GM19025 (cell line): ENCODE data around the gene TYR.
"Not testable (repeated sequence)": the region's sequence is repeated elsewhere in the genome, so short reads cannot be mapped to it uniquely, and the experiment has no call there.

Experiments
- ATAC-seq: cut with Tn5 transposase; IDR thresholded peaks from one replicate; pipeline ENCODE4 v1.9.1; 2021; ENCODE audit warnings: mild to moderate bottlenecking, low read depth, moderate library complexity; ENCODE audit not compliant: unreplicated experiment

TYR gene

DNA sequence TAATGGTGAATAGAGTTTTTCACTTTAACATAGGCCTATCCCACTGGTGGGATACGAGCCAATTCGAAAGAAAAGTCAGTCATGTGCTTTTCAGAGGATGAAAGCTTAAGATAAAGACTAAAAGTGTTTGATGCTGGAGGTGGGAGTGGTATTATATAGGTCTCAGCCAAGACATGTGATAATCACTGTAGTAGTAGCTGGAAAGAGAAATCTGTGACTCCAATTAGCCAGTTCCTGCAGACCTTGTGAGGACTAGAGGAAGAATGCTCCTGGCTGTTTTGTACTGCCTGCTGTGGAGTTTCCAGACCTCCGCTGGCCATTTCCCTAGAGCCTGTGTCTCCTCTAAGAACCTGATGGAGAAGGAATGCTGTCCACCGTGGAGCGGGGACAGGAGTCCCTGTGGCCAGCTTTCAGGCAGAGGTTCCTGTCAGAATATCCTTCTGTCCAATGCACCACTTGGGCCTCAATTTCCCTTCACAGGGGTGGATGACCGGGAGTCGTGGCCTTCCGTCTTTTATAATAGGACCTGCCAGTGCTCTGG lies at the start of gene TYR:
Gene TYR, plus strand, starts transcription at position 185 of the 541 bp plus-strand sequence. Its CDS starts 79 bp downstream, at position 264.
- no peak for ATAC-seq

DNA sequence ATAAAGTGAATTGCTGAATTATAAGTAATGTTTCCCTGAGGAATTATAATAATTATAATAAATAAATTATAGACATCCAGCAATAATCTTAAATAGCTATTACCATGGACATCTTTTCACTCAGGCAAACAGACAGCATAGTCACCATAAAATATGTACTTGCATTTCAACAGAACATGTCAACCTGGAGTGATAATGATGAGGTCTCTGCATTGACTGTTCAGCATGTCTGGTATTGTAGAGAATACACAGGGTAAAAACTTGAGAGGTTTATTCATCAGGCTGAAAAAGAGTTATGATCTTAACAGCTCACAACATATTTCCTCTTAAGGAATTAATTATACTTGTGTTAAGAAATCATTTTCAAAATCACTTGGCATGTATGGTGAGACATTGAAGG lies 41.1 kb upstream of the TYR start:
- no peak for ATAC-seq

DNA sequence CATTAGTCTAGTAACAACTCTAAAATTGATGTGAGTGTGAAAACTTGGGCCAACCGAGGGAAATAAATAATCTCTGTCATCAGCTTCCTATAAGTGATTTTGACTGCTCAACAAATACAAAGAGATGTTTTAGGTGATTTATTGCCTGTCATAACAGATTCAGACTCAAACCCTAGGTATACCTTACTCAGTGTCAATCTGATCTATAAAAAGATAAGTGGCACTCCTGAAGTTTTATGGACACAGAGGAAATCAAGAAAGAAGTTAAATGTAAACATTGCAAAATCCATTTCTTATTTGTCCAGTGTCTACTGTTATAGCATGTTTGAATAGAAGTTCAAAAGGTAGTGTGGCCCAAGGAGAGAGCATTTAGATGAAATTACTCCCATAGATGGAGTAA lies 30.4 kb upstream of the TYR start:
- ATAC-seq = no peak

DNA sequence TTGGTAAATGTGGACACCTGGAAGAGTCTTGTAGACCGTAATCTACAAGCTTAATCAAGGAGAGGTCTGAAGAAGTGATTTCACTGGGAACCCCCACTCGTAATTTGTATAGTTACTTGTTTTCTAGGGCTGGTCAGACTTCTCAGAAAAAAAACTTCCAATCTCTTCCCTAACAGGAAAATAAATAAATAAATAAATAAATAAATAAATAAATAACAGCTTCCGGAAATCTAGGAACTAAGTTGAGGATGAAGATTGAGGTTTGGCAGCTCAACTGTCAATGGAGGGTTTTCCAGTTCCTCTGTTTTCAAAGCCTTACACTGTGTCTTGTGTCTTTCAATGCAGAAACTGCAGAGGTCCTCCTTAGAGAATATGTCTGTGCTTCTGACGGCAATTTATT lies 17.7 kb upstream of the TYR start:
- ATAC-seq = no peak

DNA sequence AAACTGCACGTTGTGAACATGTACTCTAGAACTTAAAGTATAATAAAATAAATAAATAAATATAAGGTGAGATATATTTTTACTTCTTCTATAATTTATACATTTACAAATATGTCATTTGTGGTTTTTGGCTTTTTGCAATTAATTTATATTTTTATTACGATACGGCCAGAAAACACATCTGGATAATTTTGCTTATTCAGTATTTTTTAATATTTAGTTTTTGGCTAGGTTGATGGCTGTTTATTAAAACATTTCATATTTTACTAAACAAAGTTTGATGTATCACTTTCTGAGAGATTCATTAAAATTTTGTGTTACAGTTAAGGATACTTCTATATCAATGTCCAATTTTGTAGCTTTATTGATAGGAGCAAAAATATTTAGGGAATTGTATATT lies 15.7 kb upstream of the TYR start:
- ATAC-seq = no peak

DNA sequence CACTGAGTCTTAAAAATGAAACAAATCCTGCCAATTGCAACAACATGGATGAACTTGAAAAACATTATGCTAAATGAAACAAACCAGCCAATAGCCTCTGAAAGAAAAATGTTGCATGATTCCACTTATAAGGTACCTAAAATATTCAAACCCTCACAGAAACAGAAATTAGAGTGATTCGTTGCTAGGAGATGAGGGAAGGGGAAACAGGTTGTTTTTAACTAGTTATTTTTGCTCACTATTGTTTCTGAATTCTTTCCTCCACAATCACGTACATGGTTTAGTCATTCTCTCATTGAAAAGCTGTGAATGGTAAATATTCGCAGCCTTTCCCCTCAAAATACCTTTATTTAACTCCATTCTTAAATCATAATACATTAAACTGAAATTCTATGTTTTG lies 14.0 kb upstream of the TYR start:
- no peak for ATAC-seq

DNA sequence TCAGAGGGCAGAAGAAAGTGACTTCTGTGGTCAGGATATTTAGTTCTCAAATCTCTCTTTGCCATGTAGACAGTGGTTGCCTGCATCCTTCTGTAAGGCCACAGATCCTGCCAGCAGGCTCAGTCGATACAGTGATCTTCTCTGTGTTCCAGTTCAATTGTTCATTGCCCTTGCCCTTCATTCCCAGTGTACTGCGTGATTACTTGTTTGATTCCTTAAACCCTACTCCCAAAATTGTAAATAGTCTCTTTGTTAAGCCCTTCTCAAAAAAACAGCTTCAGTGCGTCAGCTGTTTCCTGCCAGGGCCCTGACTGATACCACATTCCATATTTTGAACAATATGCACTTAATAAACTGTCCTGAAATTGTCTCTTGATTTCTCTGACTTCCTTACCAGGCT lies 9.3 kb upstream of the TYR start:
- ATAC-seq = no peak

DNA sequence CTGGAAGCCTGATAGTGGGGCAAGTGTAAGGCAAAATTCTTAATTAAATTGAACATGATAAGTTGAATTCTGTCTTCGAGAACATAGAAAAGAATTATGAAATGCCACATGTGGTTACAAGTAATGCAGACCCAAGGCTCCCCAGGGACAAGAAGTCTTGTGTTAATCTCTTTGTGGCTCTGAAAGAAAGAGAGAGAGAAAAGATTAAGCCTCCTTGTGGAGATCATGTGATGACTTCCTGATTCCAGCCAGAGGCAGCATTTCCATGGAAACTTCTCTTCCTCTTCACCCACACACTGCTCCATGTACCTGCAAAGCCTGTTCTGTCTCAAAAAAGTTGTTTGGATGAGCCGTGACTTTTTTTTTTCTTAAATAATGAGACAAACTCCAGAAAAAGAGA lies 1.9 kb upstream of the TYR start:
- ATAC-seq = no peak

DNA sequence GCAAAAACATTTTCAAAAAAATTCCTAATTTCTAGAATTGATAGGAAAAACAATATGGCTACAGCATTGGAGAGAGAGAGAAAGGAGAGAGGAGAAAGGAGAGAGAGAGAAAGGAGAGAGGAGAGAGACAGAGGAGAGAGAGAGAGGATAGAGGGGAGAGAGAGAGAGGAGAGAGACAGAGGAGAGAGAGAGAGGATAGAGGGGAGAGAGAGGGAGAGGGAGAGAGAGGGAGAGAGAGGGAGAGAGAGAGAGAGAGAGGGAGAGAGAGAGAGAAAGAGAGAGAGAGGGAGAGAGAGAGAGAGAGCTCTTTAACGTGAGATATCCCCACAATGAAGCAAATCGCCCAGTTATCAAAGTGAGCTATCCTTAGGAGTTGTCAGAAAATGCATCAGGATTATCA lies 737 bp upstream of the TYR start:
- no peak for ATAC-seq

DNA sequence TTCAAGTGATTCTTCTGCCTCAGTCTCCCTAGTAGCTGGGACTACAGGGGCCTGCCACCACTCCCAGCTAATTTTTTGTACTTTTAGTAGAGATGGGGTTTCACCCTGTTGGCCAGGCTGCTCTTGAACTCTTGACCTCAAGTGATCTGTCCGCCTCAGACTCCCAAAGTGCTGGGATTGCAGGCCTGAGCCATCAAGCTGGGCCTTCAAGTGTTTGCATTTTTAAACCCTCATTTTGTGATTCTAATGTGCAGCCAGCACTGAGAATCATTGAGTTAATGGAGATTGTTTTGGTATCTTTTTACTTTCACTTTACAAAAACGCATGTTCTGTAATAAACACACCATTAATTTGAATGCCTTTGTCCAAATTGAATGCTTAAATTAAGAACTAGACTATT lies 3.4 kb downstream of the TYR start:
- no peak for ATAC-seq

DNA sequence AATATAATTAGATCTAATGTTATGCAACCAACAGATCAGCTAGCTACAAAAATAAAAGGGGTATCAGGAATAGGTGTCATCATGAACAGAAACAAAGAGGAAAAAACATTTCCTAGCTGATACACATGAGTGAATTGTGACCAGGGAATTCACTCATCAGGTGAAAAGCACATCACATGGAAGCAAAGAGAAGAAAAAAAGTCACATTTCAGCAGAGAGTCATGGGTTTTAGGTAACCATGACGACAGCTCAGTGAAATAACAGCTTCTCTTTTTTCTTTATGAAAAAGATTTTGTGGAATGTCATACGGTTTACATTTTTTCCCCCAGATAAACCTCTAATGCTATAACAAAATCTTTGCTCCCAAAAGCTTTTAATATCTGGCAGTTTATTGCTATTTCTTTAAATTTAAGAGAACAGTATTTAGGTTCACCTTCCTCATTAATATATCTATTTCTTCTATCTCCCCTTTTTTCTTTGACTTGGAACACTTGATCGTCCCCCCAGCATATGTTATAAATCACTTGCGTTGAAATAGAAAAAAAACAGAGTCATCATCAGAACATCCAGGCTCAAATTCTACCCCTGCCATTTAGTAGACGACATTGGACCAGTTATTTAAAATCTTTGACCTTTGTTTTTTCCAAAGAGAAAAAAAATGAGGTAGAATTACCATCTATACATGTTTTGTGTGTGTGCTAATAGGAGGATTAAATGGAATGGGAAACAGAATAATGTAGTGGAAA lies 5.3 kb downstream of the TYR start:
- ATAC-seq = no peak

DNA sequence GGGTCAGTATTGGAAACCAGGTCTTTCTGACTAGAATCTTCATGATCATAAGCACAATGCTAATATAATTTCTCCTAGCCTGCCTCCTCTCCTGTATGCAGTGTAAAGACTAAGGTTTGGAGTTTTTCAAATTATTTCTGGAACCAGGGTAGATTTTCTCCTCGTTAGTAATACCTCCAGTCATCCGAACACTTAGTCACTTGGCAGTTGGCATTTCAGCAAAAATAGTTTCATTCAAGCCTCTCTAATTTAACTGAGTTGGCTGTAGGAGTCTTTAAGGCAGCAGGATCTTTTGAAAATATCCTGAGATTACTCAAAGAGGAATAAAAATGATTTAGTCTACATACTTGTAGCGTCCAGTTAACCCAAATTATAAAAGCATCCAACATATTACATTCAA lies 6.3 kb downstream of the TYR start:
- ATAC-seq = no peak

DNA sequence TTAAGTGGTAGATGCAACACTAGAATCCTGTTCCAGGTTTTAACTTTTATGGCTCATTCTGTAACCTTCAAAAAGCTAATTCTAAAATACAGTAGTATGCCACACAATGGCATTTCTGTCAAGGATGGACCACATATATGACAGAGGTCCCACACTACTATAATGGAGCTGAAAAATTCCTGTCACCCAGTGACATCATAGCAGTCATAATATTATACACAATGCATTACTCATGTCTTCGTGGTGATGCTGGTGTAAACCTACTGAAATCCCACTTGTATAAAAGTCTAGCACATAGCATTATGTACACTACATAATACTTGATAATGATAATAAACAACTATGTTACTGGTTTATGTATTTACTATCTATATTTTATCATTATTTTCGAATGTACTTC lies 12.1 kb downstream of the TYR start:
- no peak for ATAC-seq

DNA sequence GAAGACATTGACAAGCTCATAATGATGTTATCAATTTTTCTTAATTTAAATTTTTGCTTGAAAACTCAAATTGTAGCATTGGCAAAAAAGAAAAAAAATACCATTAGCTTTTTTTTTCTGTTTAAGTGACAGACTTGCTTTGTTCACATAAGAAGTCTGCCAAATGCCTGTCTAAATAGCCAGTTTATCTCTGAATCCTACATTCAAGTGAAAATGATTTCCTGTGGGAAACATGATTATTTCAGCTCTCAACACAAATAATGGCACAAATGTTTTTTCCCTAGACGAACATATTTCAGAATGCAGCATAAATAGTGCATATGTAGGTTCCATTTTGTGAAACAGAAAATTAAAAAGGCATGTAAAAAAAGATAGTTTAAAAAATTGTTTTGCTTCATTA lies 23.5 kb downstream of the TYR start:
- ATAC-seq = no peak

DNA sequence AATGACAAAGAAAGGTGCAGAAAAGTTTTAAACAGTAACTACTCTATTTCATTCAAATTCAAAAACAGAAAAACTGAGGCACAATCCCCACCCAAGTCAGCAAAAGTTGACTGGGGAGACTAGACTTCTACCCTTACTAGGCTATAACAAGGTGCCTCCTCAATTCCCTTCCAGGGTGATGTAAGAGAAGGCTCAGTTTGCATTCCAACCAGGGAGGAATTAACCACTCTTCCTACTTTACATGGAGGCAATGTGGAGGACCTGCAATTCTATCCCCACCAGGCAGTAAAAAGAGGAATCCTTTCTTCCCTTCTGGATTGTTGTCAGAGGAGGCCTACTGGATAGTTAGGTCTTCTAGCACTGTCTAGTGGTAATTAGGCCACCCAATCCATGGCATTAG lies 26.1 kb downstream of the TYR start:
- no peak for ATAC-seq

DNA sequence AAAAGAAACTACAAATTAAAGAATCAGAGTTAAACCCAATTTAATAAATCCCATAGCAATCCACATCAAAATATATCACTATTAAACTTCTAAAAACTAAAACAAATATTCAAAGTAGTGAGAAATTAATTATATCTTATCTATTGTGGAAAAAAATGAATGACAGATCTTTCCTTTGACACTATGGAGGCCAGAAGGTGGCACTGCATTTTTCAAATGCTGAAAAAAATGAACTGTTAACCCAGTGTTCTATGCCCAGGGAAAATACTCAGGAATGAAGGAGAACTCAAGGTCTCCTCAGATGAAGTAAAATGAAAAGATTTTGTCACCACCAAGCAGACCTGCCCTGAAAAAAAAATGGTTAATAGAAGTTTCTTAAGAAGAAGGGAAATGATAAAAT lies 27.7 kb downstream of the TYR start:
- ATAC-seq = no peak

DNA sequence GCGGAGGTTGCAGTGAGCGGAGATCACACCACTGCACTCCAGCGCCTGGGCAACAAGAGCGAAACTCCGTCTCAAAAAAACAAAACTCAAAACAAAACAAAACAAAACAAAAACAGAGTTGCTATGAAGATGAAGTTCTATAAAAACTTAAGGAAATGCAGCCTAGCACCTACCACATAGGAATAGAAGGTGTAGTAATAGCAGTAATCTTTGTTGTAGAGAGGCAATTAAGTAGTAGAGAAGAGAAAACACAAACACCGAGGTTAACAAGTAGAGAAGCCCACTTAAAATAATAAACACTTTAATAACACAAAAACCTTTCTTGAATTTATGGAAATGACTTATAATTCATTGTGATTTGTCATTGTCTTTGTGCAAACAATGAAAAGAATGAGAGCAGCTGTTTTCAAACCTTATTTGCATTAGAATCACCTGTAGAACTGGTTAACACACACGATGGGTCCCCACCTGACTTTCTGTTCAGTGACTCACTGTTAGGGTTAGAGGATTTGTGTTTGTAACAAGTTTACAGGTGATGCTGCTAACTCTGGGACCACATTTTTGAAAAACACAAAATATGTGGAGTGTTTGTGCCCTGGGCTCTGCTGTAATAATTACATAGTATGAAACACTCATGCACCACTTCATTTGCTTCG lies 43.1 kb downstream of the TYR start:
- no peak for ATAC-seq

DNA sequence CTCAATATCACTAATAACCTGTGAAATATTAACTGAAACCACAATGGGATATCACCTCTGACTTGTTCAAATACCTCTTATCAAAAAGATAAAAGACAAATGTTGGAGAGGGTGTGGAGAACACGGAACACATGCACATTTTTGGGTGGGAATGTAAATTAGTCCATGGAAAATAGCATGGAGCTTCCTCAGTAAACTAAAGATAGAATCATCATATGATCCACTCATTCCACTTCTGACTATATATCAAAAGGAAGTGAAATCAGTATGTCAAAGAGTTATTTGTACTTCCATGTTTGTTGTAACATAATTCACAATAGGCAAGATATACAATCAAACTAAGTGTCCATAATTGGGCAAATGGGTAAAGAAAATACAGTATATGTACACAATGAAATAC lies 57.4 kb downstream of the TYR start:
- no peak for ATAC-seq

DNA sequence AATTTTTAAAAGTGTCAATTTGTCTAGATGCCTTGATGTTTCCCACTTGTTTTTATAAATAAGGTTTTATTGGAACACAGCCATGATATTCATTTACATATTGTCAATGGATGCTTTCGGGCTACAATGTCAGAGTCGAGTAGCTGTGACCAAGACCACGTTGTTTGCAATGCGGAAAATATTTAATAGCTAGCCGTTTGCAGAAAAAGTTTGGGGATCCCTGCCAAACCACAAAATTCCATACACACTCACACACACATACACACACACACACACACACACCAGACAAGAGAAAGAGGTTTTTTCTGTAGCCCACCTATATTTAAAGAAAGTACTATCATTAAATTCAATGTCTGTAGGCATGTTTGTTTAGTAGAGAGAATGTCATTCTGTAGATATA lies 58.3 kb downstream of the TYR start:
- ATAC-seq = no peak

DNA sequence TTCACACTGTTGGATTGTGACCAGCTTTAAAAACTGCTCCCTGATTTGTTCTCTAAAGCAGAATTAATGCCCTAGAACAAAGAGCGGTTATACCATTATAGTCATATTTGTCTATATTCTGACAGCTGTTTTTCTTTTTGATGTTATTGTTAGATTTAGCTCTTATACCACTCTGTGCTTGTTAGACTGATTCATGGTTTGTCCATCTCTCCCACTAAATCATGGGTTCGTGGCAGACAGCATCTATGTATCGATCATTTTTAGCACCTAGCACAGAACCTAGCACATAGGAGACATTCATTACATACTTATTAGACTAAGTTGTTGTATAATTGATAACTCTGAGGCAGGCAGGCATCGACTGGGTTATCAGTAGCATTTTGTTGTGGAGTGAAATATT lies 69.3 kb downstream of the TYR start:
- ATAC-seq = not testable (repeated sequence)

DNA sequence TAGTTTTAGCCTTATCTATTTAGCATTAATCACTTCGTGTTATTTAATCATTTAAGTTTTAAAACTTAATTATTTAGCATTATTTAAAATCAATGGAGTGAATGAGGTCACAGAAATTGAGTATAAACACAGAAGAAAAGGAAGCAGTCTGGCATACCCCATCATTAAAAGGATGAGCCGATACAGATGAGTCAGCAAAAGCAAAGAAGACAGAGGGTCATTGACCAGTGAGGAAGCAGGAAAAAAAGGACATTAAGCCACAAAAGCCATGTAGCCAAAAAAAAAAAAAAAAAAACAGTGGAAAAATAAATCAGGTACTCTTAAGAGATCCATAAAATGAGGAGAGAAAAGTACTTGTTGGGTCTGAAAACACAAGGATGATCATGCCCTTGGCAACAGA lies 71.5 kb downstream of the TYR start:
- ATAC-seq = no peak

DNA sequence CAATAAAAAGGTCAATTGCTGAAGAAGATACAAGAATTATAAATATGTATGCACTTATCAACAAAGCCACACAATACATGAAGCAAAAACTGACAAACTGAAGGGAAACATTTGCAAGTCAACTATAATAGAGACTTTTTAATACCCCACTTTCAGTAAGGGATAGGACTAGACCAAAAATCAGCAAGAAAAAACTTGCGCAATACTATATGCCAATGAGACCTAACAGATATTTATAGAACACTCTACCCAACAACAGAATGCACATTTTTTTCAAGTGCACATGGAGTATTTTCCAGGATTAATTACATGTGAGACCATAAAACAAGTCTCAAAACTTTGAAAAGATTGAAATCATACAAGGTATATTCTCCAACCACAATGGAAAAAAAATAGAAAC lies 83.8 kb downstream of the TYR start:
- ATAC-seq = not testable (repeated sequence)
